Ishikawa (cell line): ENCODE data around the gene FBXL17.
A peak's percentile ranks its signal among the peaks of the same experiment; 100 is the strongest.

Source experiments
- CEBPB ChIP-seq: IDR thresholded peaks from 2 replicates; pipeline ENCODE4 v1.6.1; 2012
- CREB1 ChIP-seq: IDR thresholded peaks from 2 replicates; pipeline ENCODE4 v1.6.1; 2012; ENCODE audit warnings: low read depth
- EGR1 ChIP-seq: IDR thresholded peaks from 2 replicates; pipeline ENCODE4 v1.6.1; 2012
- EP300 ChIP-seq: IDR thresholded peaks from 2 replicates; pipeline ENCODE4 v1.6.1; 2012; ENCODE audit warnings: borderline replicate concordance
- FOXM1 ChIP-seq: IDR thresholded peaks from 2 replicates; pipeline ENCODE4 v1.6.1; 2012; ENCODE audit warnings: low read depth, borderline replicate concordance
- NFIC ChIP-seq: IDR thresholded peaks from 2 replicates; pipeline ENCODE4 v1.6.1; 2012
- RAD21 ChIP-seq: IDR thresholded peaks from 2 replicates; pipeline ENCODE4 v1.6.1; 2012; ENCODE audit warnings: low read depth
- TAF1 ChIP-seq: IDR thresholded peaks from 2 replicates; pipeline ENCODE4 v1.6.1; 2012; ENCODE audit warnings: low read depth, mild to moderate bottlenecking
- TCF12 ChIP-seq: IDR thresholded peaks from 2 replicates; pipeline ENCODE4 v1.6.1; 2012; ENCODE audit warnings: low read depth
- TEAD4 ChIP-seq: IDR thresholded peaks from 2 replicates; pipeline ENCODE4 v1.6.1; 2012
- YY1 ChIP-seq: IDR thresholded peaks from 2 replicates; pipeline ENCODE4 v1.6.1; 2012; ENCODE audit warnings: low read depth
- ZBTB7A ChIP-seq: IDR thresholded peaks from 2 replicates; pipeline ENCODE4 v1.6.1; 2012; ENCODE audit warnings: low read depth
- TF ChIP-seq, protein P1 (sequence below): IDR thresholded peaks from 2 replicates; pipeline ENCODE4 v1.6.1; 2012
- TF ChIP-seq, protein P2 (sequence below): IDR thresholded peaks from 2 replicates; pipeline ENCODE4 v1.6.1; 2012; ENCODE audit warnings: low read depth, mild to moderate bottlenecking
- TF ChIP-seq, protein P3 (sequence below): IDR thresholded peaks from 2 replicates; pipeline ENCODE4 v1.6.1; 2012

FBXL17 gene

DNA sequence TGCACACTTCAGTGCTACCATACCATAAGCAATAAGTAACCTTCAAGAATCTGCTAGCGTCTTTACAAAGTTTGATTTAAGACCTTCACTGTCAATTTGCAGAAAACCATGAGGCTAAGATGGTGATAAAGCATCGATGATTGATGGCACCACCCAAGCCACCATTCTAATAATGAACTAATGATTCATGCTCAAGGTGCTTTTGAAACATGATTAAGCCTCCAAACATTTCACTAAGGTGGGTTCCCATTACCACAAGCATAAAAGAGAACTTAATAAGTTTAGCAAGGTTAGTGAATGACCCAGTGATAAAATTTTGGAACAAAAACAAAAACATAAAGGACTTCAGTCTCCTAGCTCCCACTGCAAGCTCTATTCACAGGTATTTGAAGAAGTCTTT is 214.7 kb downstream of the FBXL17 start:
- TF ChIP-seq TCF12 (no peak), TAF1 (no peak), CREB1 (no peak), CEBPB (no peak), FOXM1 (no peak)
- TF ChIP-seq, protein P1, sequence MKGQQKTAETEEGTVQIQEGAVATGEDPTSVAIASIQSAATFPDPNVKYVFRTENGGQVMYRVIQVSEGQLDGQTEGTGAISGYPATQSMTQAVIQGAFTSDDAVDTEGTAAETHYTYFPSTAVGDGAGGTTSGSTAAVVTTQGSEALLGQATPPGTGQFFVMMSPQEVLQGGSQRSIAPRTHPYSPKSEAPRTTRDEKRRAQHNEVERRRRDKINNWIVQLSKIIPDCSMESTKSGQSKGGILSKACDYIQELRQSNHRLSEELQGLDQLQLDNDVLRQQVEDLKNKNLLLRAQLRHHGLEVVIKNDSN = no peak
- TF ChIP-seq, protein P2, sequence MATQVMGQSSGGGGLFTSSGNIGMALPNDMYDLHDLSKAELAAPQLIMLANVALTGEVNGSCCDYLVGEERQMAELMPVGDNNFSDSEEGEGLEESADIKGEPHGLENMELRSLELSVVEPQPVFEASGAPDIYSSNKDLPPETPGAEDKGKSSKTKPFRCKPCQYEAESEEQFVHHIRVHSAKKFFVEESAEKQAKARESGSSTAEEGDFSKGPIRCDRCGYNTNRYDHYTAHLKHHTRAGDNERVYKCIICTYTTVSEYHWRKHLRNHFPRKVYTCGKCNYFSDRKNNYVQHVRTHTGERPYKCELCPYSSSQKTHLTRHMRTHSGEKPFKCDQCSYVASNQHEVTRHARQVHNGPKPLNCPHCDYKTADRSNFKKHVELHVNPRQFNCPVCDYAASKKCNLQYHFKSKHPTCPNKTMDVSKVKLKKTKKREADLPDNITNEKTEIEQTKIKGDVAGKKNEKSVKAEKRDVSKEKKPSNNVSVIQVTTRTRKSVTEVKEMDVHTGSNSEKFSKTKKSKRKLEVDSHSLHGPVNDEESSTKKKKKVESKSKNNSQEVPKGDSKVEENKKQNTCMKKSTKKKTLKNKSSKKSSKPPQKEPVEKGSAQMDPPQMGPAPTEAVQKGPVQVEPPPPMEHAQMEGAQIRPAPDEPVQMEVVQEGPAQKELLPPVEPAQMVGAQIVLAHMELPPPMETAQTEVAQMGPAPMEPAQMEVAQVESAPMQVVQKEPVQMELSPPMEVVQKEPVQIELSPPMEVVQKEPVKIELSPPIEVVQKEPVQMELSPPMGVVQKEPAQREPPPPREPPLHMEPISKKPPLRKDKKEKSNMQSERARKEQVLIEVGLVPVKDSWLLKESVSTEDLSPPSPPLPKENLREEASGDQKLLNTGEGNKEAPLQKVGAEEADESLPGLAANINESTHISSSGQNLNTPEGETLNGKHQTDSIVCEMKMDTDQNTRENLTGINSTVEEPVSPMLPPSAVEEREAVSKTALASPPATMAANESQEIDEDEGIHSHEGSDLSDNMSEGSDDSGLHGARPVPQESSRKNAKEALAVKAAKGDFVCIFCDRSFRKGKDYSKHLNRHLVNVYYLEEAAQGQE = no peak

DNA sequence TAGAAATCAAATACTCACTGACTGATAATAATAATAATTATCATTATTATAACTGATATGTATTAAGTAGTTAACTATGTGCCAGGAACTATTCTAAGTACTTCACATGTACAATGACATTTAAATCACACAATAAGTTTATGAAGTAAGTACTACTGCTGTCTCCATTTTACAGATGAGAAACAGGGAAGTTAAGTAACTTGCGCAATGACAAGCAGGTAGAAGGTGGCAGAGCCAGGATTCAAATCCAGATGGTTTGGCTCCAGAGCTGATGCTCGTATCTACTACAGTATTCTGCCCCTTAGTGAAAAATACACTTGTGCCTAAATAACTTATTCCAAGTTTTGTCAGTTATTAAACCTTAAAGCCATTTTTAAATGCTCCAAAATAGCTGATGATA is 217.3 kb downstream of the FBXL17 start:
- TF ChIP-seq CEBPB (peak; percentile 61; the same call in 1 of the 2 replicates), EGR1 (no peak), TAF1 (no peak)

DNA sequence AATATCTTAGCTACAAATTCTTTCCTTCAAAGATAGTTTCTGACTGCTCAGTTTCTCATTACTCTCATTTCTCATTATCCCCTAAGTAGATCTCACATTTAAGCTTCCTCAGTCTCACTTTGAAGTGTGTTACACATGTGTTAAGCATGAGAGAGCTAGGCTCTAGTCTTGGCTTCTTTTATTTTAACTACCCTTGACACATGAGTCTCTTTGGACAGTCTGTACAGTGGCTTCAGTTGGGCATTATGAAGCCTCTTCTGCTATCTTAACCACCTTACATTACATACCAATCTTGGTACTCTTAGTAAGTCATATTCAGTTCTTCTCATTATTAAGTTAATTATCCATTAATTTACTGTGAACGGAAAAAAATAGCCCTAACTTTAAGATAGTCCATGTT is 232.5 kb downstream of the FBXL17 start:
- TF ChIP-seq TAF1 = no peak
- no peak for TF ChIP-seq YY1
- no peak for TF ChIP-seq RAD21
- TF ChIP-seq FOXM1 = no peak
- no peak for TF ChIP-seq EGR1
- no peak for TF ChIP-seq CREB1

DNA sequence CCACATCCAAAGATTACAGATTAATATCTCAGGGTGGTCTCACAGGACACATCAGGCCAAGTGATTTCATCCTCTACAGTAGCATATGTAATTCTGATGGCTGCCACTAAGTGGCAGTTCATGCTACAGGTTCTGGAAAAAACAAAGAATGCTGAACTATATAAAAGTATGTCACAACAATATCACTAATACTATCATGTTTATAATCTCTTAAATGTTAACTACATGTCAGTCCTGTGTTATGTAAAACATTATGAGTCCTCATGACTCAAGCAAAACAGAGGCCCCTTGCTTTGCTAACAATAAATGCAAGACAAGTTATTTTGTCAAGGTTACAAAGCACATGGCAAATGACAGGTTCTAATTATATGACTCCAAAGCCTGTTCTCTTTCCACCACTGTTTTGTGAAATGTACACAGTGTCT is 233.2 kb downstream of the FBXL17 start:
- TF ChIP-seq ZBTB7A (no peak), TCF12 (no peak), CREB1 (no peak), RAD21 (peak; percentile 51; the same call in 1 of the 2 replicates)
- TF ChIP-seq, protein P2 = no peak

DNA sequence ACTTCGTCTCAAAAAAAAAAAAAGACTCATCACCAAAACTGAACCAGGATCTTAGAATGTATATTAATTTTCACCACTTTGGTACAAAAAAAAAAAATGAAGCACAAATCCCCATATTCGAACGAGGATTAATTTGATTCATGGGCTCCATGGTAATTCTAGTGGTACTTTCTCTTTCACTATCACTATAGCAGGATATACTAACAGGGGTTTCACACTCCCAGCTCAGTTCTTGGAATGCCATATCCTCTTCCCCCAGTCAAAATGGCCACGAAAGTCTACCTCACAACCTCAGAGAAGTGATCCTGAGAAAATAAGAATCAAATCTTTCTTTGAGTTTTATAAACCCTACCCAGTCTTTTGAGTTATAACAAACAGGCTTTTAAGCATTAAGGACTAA is 235.7 kb downstream of the FBXL17 start:
- no peak for TF ChIP-seq ZBTB7A
- TF ChIP-seq EGR1 = no peak
- no peak for TF ChIP-seq FOXM1
- TF ChIP-seq TCF12 = no peak
- no peak for TF ChIP-seq YY1
- no peak for TF ChIP-seq CREB1
- TF ChIP-seq EP300 = no peak
- TF ChIP-seq RAD21 = no peak
- no peak for TF ChIP-seq NFIC
- TF ChIP-seq, protein P2 = no peak

DNA sequence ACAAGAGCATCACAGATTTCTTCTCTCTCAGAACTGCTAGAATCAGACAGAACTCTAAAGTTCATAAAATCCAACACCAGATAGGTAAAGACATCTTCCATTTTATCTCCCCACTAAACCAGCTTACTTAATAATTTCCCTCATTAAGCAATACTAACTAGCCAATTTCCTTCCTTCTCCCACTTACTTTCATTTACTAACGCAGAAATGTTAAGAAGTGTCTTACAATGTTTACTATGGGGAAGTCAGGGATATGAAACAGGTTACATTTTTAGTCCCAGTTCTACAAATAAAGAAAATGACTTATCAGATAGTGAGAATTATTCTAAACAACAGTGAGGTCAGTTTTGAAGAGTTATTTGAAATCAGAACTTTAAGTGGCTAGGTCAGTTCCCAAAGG is 236.5 kb downstream of the FBXL17 start:
- no peak for TF ChIP-seq NFIC
- TF ChIP-seq EP300 = no peak
- TF ChIP-seq, protein P1 = no peak
- TF ChIP-seq, protein P2 = no peak
- TF ChIP-seq EGR1 = no peak
- no peak for TF ChIP-seq TEAD4
- no peak for TF ChIP-seq RAD21
- TF ChIP-seq TCF12 = no peak
- no peak for TF ChIP-seq CREB1
- TF ChIP-seq CEBPB = no peak
- TF ChIP-seq, protein P3, sequence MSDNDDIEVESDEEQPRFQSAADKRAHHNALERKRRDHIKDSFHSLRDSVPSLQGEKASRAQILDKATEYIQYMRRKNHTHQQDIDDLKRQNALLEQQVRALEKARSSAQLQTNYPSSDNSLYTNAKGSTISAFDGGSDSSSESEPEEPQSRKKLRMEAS = no peak
- no peak for TF ChIP-seq ZBTB7A
- no peak for TF ChIP-seq YY1
